SK-N-SH treated with all-trans-retinoic acid at 6 μM for 48 hours (cell line): ENCODE data around the gene SH3TC1.

ENCODE experiments used
- BACH2 ChIP-seq: fragments of 250-450 bp; sonication (Bioruptor Pico); IDR thresholded peaks from 2 replicates; pipeline ENCODE4 v1.9.0; 2021; ENCODE audit warnings: mild to moderate bottlenecking, borderline replicate concordance
- TF ChIP-seq, protein P1 (sequence below): fragments of 250-450 bp; sonication (Bioruptor Pico); IDR thresholded peaks from 2 replicates; pipeline ENCODE4 v1.8.0; 2020; ENCODE audit warnings: mild to moderate bottlenecking, moderate library complexity, borderline replicate concordance

- TF ChIP-seq, protein P1, sequence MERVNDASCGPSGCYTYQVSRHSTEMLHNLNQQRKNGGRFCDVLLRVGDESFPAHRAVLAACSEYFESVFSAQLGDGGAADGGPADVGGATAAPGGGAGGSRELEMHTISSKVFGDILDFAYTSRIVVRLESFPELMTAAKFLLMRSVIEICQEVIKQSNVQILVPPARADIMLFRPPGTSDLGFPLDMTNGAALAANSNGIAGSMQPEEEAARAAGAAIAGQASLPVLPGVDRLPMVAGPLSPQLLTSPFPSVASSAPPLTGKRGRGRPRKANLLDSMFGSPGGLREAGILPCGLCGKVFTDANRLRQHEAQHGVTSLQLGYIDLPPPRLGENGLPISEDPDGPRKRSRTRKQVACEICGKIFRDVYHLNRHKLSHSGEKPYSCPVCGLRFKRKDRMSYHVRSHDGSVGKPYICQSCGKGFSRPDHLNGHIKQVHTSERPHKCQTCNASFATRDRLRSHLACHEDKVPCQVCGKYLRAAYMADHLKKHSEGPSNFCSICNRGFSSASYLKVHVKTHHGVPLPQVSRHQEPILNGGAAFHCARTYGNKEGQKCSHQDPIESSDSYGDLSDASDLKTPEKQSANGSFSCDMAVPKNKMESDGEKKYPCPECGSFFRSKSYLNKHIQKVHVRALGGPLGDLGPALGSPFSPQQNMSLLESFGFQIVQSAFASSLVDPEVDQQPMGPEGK (CRISPR knock-in tag) = no peak
- TF ChIP-seq BACH2 (CRISPR knock-in tag) = no peak
Observed at GRCh38 chr4:8274066-8274652, 75.1 kb downstream of the SH3TC1 start.
